Neural cell (in vitro differentiated cells): ENCODE measurements around the gene SHANK3. TPM values are rescaled to one million over a fixed set of nuclear protein-coding genes. Genes with fewer than 3 reads are reported as not detected.

Experiments used
- H2AFZ ChIP-seq: fragments of 200-600, 300-800 bp; sonication (generic), shearing (Covaris generic); 2 replicates; pipeline ENCODE4 v1.6.0; 2014; ENCODE audit warnings: low read depth, mild to moderate bottlenecking, antibody characterized with exemption, low read length, moderate library complexity
- H3F3A ChIP-seq: fragments of 200-600 bp; shearing (Covaris generic); 2 replicates; pipeline ENCODE4 v1.6.1; 2016; ENCODE audit warnings: mild to moderate bottlenecking, moderate library complexity, mixed read lengths, antibody characterized with exemption, low read length; ENCODE audit not compliant: insufficient read depth, poor library complexity, severe bottlenecking
- H3K27ac ChIP-seq: fragments of 200-600, 300-800 bp; sonication (generic), shearing (Covaris generic); 2 replicates; pipeline ENCODE4 v1.5.1; 2014; ENCODE audit warnings: mild to moderate bottlenecking, low read length, moderate library complexity
- H3K27me3 ChIP-seq: fragments of 300-800, 200-600 bp; sonication (generic), shearing (Covaris generic); 2 replicates; pipeline ENCODE4 v1.6.0; 2014; ENCODE audit warnings: mild to moderate bottlenecking, low read depth, low read length, moderate library complexity; ENCODE audit not compliant: insufficient read depth
- H3K36me3 ChIP-seq: fragments of 300-800, 200-600 bp; sonication (generic), shearing (Covaris generic); 2 replicates; pipeline ENCODE4 v1.5.1; 2014; ENCODE audit warnings: mild to moderate bottlenecking, antibody characterized with exemption, low read length, moderate library complexity; ENCODE audit not compliant: insufficient read depth
- H3K4me2 ChIP-seq: fragments of 300-800, 200-600 bp; sonication (generic), shearing (Covaris generic); 2 replicates; pipeline ENCODE4 v1.6.0; 2014; ENCODE audit warnings: mild to moderate bottlenecking, low read length
- H3K4me3 ChIP-seq: fragments of 300-800, 200-600 bp; sonication (generic), shearing (Covaris generic); 2 replicates; pipeline ENCODE4 v1.5.1; 2014; ENCODE audit warnings: mild to moderate bottlenecking, low read length, moderate library complexity
- H3K79me2 ChIP-seq: fragments of 200-600 bp; shearing (Covaris generic); replicated peaks from 2 replicates; pipeline ENCODE4 v1.6.0; 2014; ENCODE audit warnings: mild to moderate bottlenecking, low read length, moderate library complexity; ENCODE audit not compliant: insufficient read depth
- H3K9ac ChIP-seq: fragments of 300-800, 200-600 bp; sonication (generic), shearing (Covaris generic); 2 replicates; pipeline ENCODE4 v1.6.1; 2016; ENCODE audit warnings: mild to moderate bottlenecking, low read length, mixed read lengths
- H3K9me2 ChIP-seq: fragments of 200-600 bp; shearing (Covaris generic); 2 replicates; pipeline ENCODE4 v1.6.1; 2016; ENCODE audit warnings: mild to moderate bottlenecking, low read length, mixed read lengths; ENCODE audit not compliant: insufficient read depth
- H3K9me3 ChIP-seq: fragments of 200-600, 300-800 bp; sonication (generic), shearing (Covaris generic); 2 replicates; pipeline ENCODE4 v1.6.1; 2016; ENCODE audit warnings: mild to moderate bottlenecking, mixed run types, low read length, moderate library complexity, mixed read lengths
- H4K20me1 ChIP-seq: fragments of 200-600 bp; shearing (Covaris generic); 2 replicates; pipeline ENCODE4 v1.6.1; 2016; ENCODE audit warnings: mild to moderate bottlenecking, mixed run types; ENCODE audit not compliant: insufficient read depth
- EP300 ChIP-seq: fragments of 450-650 bp; conservative IDR thresholded peaks from 2 replicates; pipeline ENCODE4 v1.6.1; 2014; ENCODE audit warnings: antibody characterized with exemption, mild to moderate bottlenecking, moderate library complexity; ENCODE audit not compliant: poor library complexity, severe bottlenecking
- EZH2 ChIP-seq: fragments of 200-600, 300-800 bp; shearing (Covaris generic), sonication (generic); IDR thresholded peaks from 2 replicates; pipeline ENCODE4 v1.6.1; 2014; ENCODE audit warnings: antibody characterized with exemption, low read length, borderline replicate concordance, mild to moderate bottlenecking; ENCODE audit not compliant: insufficient read depth, poor library complexity, severe bottlenecking
- MXI1 ChIP-seq: fragments of 450-650 bp; conservative IDR thresholded peaks from 2 replicates; pipeline ENCODE4 v1.6.1; 2014; ENCODE audit warnings: antibody characterized with exemption, mild to moderate bottlenecking; ENCODE audit not compliant: poor library complexity, severe bottlenecking
- POLR2AphosphoS5 ChIP-seq: IDR thresholded peaks from 2 replicates; pipeline ENCODE4 v1.6.1; 2012
- RAD21 ChIP-seq: fragments of 450-650 bp; conservative IDR thresholded peaks from 2 replicates; pipeline ENCODE4 v1.6.1; 2014; ENCODE audit warnings: antibody characterized with exemption, mild to moderate bottlenecking, moderate library complexity
- REST ChIP-seq: IDR thresholded peaks from 2 replicates; pipeline ENCODE4 v1.6.1; 2012; ENCODE audit warnings: borderline replicate concordance
- SMC3 ChIP-seq: fragments of 450-650 bp; conservative IDR thresholded peaks from 2 replicates; pipeline ENCODE4 v1.6.1; 2014; ENCODE audit warnings: antibody characterized with exemption, mild to moderate bottlenecking, moderate library complexity; ENCODE audit not compliant: poor library complexity
- TAF1 ChIP-seq: IDR thresholded peaks from 2 replicates; pipeline ENCODE4 v1.6.1; 2012; ENCODE audit warnings: low read depth
- polyA plus RNA-seq: library from polyadenylated mRNA; depleted of rRNA; stranded (reverse); fragments of >200 nt; gene quantifications from 2 replicates; pipeline ENCODE4 v1.2.3, GENCODE V29; 2014
- TF ChIP-seq, protein P1 (sequence below): fragments of 450-650 bp; IDR thresholded peaks from 2 replicates; pipeline ENCODE4 v1.5.1; 2014; ENCODE audit warnings: antibody characterized with exemption, mild to moderate bottlenecking, moderate library complexity; ENCODE audit not compliant: poor library complexity, severe bottlenecking

SHANK3 gene
- polyA plus RNA-seq, 1 donor from 2014 or later, result 5.5 TPM

DNA sequence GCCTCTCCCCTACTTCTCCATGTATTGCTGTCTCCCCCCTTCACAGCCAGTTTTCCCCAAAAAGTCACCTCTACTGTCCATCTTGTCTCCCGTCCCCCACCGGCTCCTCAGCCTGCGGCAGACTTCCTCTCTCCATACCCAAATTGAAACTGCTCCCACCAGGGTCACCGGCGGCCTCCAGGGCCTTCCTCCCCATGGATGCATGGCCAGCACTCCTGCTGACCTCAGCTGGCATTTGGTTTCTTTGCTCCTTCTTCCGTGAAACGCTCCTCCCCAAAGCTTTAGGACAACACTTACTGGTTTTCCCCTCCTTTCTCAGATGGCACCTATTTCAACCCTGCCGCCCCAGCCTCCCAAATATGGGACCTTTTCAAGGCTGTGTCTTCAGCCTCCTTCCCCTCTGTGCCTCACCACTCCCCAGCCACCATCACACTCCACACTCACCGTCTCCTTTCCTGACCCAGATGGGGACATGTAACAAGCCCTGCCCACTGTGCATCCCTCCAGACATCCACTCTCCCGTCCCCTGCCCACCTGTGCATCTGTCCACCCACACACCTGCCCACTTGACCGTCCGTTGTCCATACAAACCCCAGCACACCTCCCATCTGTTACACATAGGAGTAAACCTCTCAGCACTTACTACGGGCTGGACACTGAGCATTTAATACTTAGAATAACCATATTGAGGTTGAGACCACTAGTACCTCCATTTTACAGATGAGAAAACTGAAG is 43.8 kb downstream of the SHANK3 start:
- peaks cover 17% of the 10 kb centered on the region for H3K27me3 ChIP-seq
- TF ChIP-seq EZH2 (no peak), RAD21 (no peak)
- TF ChIP-seq, protein P1, sequence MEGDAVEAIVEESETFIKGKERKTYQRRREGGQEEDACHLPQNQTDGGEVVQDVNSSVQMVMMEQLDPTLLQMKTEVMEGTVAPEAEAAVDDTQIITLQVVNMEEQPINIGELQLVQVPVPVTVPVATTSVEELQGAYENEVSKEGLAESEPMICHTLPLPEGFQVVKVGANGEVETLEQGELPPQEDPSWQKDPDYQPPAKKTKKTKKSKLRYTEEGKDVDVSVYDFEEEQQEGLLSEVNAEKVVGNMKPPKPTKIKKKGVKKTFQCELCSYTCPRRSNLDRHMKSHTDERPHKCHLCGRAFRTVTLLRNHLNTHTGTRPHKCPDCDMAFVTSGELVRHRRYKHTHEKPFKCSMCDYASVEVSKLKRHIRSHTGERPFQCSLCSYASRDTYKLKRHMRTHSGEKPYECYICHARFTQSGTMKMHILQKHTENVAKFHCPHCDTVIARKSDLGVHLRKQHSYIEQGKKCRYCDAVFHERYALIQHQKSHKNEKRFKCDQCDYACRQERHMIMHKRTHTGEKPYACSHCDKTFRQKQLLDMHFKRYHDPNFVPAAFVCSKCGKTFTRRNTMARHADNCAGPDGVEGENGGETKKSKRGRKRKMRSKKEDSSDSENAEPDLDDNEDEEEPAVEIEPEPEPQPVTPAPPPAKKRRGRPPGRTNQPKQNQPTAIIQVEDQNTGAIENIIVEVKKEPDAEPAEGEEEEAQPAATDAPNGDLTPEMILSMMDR, result no peak
- no peaks in the 10 kb centered on the region for H3K9me2 ChIP-seq
- H3K4me2 ChIP-seq, result no peak overlapping the region
- no peak overlapping the region for H3K4me3 ChIP-seq
- no peaks in the 10 kb centered on the region for H3K9me3 ChIP-seq
- no peaks in the 10 kb centered on the region for H3K79me2 ChIP-seq
- no peaks in the 10 kb centered on the region for H3F3A ChIP-seq
- no peak overlapping the region for H2AFZ ChIP-seq
- no peaks in the 10 kb centered on the region for H4K20me1 ChIP-seq
- H3K27ac ChIP-seq, result no peak overlapping the region
- no peak overlapping the region for H3K9ac ChIP-seq
- H3K36me3 ChIP-seq, result no peaks in the 10 kb centered on the region

DNA sequence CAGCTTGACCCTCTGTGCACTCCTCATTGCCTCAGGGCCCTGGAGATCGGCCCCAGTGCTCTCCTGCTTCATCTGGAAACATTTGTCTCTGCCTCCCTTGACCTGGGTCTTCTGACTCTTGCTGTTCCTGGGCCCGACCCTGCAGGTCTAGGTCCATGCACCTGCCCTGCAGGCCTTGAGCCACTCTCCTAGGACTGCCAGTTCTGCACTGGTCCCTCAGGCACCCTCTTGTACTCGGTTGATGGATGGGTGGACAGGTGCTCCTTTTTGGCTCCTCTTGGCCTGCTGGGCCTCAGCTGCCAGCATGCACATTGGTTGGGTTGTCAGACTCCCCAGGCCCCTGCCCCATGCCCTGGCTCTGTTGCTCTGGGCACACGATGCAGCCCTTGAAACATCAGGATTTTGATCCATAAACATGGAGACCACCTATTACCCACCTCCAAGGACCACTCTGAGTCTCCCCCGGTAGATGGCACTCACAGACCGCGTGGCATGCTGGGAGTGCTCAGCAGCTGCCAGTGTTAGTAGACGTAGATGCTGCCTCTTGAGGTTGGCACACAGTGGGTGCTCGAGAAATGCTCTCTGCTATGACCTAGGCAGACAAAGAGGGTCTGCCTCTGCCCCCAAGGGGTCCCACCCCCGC is 45.2 kb downstream of the SHANK3 start:
- Histone ChIP-seq H3K79me2 (no peaks in the 10 kb centered on the region), H4K20me1 (no peaks in the 10 kb centered on the region), H3K4me3 (no peak overlapping the region), H3K9me2 (no peaks in the 10 kb centered on the region), H3K9me3 (no peaks in the 10 kb centered on the region), H3K9ac (no peak overlapping the region), H3K27me3 (peaks cover 17% of the 10 kb centered on the region), H2AFZ (no peak overlapping the region), H3K27ac (no peak overlapping the region), H3K36me3 (no peaks in the 10 kb centered on the region), H3K4me2 (no peak overlapping the region), H3F3A (no peaks in the 10 kb centered on the region)
- TF ChIP-seq EZH2 (no peak), POLR2AphosphoS5 (no peak), EP300 (no peak), SMC3 (no peak), TAF1 (no peak), MXI1 (no peak), REST (no peak), RAD21 (no peak)
- TF ChIP-seq, protein P1, result no peak
